HG02642 (cell line): Measurements from ENCODE around the gene TRMU.

Source experiments
- ATAC-seq: cut with Tn5 transposase; IDR thresholded peaks from one replicate; pipeline ENCODE4 v1.9.1; 2021; ENCODE audit warnings: mild to moderate bottlenecking; ENCODE audit not compliant: unreplicated experiment, poor library complexity

Gene TRMU, protein sequence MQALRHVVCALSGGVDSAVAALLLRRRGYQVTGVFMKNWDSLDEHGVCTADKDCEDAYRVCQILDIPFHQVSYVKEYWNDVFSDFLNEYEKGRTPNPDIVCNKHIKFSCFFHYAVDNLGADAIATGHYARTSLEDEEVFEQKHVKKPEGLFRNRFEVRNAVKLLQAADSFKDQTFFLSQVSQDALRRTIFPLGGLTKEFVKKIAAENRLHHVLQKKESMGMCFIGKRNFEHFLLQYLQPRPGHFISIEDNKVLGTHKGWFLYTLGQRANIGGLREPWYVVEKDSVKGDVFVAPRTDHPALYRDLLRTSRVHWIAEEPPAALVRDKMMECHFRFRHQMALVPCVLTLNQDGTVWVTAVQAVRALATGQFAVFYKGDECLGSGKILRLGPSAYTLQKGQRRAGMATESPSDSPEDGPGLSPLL

DNA sequence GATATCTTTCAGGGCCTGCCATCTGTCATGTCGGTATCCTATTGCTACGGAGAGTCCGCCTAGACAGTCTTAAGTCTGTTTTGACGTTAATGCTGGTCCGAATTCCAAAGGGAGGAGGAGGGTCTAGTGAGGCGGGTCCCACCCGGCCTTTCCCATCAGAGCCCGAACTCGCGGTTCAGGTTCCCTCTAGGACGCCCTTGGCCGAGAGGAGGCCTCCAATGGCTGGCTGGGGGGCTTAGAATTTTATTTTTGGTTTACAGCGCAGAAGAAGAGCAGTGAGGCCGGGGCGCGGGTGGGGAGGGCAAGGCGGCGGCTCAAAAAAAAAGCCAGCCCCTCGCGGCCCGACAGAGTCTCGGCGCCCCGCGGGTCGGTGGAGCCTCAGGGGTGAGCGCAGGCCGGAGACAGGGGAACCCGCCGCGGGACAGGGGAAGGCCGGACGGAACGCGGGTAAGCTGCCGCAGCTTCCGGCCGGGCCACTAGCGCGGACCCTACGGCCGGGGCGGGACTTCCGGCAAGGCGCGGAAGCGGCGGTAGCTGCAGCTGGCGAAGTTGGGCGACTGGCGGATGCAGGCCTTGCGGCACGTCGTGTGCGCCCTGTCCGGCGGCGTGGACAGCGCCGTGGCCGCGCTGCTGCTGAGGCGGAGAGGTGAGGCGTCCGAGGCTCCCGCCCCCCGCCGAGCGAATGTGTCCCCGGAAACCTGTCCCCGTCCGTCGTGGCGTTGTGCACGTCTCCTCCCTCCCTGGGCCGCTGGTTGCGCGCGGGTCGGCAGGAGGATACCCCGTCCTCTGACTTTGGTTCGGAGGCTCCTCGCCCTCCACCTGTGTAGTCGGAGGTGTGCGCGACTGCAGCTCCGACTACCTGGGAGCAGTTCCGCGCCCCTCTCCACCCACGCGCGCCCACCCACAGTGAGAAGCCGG lies at the start of gene TRMU:
TSS of gene TRMU (plus strand) at position 514 of the 918 bp plus-strand sequence. CDS start at position 565, 51 bp downstream.
- peak; percentile 91 for ATAC-seq

DNA sequence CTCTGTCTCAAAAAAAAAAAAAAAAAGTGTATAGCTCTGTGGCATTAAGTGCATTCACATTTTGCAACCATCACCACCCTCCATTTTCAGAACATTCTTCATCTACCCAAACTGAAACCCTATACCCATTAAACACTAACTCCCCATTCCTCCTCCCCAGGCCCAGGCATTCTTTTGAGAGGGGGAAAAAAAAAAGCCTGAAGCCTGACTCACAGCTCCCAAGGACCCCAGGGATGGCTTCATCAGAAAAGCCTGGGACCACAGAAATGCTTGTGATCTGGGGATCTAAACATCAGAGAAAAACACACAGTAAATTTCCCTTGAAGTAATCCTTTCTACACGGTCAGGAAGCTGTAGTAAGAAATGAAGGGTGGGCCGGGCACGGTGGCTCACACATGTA lies 49.5 kb upstream of the TRMU start:
- no peak for ATAC-seq

DNA sequence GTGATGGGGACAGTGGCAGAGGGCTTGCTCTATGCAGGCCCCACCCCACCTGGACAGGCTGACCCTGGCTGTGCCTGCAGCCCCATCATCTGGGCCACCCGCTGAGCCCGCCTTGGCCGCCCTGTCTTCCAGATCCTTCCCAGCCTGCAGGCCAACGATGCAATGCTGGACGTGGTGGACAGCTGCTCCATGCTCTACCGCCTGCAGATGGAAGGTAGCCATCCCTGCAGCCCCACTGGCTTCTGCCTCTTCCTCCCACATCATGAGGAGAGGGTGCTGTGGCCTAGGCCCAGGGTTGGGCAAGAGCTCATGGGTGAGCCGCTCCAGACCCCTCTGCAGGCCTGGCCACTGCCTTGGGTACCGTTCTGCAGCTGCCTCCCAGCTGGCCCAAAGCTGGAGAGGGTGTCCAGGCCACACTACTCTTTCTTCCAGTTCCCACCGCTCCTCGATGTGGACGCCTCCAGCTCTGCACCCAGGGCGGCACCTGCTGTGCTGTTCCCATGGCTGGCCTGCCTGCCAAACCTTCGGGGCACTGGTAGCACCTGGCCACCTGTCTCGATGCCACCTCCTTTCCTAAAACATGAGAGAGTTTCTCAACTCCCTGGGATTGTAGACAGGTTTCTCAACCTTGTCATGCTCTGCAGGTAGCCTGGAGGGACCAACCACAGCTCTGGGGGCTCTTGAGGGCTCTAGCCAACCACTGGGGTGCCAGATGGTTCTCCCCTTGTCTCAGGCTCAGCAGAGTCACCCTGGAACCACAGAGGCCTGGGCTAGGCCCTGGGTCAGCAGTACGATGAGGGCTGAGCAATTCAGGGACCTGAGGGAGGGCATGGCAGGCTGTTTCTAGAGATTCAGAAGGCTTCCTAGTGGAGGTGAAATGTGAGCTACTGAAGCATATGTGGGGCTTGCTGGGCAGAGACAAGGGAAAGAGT lies 48.3 kb upstream of the TRMU start:
- no peak for ATAC-seq

DNA sequence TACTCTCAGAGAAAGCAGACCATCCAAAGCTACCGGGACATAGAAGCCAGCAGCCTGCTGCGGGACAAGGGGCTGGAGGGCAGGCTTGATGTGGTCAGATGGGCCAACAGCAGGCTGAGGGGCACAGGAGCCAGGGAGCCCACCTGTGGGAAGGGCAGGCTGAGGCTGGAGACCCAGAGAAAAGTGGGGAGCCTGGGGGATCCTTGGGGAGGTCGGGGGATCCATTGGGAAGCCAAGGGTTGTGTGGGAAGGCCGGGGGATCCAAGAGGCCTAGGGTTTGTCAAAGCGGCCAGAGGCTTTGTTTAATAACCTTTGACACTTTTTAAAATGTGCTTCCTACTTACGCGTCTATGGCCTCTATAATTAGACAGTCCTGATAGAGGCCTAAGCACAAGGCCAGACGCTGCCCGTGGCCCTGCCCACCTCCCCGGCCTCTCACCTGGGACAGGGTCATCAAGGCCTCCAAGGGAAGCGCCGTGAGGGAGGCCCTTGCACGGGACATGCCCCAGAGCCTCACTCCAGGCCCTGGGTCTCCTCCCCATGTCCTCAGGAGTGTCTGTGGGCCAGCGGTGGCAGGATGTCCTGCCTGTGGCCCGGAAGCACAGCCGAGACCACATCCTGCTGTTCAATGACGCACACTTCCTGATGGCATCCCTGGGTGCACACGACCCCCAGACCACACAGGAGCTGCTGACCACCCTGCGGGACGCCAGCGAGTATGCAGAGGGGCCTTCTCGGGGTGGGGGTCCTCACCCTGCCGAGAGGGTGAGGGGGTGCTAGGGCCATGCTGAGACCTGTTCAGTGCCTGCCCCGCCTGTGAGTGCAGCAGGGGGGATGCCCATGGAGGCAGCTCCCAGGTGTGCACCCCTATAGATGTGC lies 47.4 kb upstream of the TRMU start:
- peak; percentile 71 for ATAC-seq

DNA sequence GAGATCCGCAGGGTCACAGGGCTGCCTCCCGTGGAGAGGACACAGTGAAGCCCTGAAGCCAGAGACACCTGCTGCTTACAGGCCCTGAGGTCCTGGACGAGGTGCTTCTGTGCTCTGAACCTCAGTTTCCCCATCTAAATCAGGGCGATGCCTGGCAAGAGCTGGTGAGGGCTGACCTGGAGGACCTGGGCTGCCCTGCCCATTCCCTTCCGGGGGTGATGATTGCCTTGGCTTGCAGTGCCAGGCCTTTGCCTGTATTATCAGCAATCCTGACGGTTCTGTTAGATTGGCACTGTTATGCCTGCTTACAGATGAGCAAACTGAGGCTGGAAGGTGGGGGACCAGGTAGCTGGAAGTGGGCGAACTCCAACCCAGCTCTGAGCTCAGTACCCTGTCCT lies 46.7 kb upstream of the TRMU start:
- peak; percentile 9 for ATAC-seq

DNA sequence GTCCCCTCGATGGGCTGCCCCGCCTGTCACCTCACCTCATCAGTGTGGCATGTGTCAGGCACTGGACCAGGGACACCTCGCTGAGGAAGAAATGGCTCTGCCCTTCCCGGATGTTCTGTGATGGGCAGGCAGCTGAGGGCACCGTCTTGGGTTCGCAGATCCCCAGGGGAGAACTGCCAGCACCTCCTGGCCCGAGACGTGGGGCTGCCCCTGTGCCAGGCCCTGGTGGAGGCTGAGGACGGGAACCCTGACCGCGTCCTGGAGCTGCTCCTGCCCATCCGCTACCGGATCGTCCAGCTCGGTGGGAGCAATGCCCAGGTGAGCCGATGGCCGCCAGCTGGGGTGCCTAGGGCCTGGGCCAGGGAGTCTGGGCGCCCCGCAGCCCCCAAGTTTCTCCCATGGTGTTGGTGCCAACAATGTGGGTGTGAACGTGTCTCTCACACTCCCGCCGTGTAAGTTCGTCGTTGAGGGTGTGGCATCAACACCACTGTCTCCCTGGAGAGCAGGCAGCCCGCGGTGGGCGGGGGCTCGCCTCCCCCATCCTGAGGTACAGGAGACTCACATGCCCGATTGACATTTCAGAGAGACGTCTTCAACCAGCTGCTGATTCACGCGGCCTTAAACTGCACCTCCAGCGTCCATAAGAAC lies 46.1 kb upstream of the TRMU start:
- no peak for ATAC-seq

DNA sequence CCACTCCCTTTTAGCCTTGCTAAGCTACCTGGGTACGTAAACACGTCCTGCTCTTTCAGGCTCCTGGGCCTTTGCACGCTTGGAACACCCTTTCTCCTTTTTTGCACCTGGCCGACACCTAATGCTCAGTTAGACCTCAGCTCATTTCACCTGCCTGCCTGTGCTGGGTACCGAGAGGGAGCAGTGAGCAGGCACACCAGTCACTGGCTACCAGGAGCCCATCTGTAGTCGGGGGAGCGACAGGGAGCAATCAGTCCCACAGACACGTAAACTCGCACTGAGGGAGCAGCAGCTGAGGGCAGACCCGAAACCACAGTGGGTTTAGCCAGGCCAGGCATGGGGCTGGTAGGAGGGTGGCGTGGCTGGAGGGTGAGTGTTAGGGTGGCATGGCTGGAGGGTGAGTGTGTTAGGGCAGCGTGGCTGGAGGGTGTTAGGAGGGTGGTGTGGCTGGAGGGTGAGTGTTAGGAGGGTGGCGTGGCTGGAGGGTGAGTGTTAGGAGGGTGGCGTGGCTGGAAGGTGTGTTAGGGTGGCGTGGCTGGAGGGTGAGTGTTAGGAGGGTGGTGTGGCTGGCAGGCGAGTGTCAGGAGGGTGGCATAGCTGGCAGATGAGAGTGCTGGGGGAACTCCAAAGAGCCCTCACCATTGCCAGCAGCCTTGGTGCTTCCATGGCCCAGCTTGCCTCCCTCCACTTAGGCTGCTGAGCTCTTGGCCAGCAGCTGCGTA lies 45.2 kb upstream of the TRMU start:
- ATAC-seq, result no peak

DNA sequence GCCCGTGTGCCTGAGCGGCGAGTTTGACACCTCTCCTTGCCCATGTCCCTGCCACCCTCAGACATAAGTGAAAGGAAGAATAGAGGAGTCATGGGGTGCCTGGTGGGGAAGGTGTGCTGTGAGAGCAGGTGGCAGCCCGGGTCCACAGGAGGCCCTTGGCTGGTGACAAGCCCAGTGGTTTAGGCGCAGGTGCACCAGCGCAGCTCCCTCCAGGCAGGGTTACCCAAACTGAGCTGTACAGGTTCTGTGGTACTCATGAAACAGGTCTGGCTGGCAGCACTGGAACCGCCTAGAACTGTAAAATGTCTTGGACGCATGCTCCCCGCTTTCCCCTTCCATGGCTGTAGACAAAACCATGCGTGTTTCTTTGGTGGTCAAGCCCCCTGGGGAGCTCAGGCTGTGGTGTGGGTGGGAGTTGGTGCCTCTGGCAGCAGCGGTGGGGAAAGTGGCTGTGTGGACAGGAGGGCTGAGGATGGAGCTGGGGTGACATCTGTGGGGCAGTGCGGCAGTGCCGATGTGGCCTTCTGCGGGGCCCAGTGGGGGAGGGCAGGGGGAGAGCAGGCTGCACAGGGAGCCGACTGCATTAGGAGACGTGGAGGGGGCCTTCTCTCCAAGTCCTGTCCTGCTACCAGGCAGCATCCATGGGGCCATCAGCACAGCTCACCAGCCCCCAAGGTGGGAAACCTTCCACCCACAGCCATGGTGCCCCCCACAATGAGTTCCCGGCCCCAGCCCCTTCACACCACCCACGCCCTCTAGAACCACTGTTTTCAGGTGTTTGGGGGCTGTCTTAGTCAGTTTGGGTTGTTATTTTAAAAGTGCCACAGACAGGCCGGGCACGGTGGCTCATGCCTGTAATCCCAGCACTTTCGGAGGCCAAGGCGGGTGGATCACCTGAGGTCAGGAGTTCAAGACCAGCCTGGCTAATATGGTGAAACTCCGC lies 44.4 kb upstream of the TRMU start:
- ATAC-seq, result no peak

DNA sequence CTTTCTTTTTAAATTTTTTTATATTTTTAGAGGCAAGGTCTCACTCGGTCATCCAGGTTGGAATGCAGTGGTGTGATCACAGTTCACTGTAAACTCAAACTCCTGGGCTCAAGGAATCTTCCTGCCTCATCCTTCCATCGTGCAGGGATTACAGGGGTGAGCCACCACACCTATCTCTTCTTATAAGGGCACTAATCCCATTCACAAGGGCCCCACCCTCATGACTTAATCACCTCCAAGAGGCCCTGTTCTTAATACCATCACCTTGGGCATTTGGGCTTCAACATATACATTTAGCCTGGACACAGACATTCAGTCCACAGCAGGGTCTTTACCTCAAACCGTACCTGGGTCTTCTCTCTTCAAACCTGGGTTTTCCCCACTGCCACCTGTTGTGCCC lies 43.3 kb upstream of the TRMU start:
- no peak for ATAC-seq

DNA sequence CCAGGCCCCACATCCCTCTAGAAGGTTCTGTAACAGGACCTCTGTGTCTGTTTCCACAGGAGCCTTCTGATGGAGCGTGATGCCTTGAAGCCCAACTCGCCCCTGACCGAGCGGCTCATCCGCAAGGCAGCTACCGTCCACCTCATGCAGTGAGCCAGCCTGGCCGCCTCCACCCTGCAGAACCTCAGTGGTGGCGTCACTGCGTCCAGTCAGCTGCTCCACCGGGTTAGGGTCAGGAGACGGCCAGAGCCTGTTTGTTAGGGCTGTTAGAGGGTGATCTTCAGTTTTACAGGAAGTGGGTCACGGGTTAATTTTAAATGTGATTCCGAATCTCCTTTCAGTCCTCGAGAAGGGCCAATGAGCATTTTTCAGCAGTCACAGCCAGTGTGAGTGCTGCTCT lies 42.8 kb upstream of the TRMU start:
- ATAC-seq, result no peak

DNA sequence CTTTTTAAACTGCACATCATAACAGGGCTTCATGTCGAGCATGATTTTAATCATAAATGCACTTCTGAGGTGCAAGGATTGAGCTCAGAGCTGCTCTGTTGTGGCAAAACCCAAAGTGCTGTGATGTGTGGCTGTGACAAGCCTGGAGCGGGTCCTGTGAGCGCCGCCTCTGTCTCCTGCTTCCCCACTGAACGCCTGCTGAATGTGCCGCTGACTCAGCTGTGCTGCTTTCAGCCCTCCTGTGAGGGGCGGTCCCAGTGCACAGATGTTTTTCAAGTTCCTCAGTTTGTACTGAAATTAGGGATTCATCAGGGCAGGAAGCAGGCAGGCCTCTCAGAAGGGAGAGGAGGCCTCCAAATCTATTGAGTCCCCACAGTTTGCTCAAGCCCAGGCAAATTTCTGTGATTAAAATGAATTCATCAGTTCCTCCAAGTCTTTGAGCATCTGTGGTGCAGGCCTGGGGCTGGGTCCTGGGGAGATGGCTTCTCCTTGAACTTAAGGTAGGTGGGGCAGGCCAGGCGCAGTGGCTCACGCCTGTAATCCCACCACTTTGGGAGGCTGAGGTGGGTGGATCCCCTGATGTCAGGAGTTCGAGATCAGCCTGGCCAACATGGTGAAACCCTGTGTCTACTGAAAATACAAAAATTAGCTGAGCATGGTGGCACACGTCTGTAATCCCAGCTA lies 41.8 kb upstream of the TRMU start:
- ATAC-seq, result no peak

DNA sequence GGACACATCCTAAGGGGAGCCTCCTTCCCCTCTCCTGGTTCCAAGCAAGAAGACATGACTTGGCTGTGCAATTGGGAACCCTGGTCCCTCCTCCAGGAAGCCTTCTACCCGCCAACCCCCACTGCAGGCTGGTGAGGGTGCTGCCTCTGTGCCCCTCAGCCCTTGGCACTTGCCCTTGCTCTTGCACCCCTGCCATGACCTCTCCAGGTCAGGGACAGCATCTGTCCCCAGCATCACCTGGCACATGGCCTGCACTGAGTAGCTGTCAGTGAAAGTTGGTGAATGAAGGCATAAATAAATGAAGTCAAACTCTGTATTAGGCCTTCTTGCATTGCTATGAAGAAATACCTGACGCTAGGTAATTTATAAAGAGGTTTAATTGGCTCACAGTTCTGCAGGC lies 40.7 kb upstream of the TRMU start:
- no peak for ATAC-seq

DNA sequence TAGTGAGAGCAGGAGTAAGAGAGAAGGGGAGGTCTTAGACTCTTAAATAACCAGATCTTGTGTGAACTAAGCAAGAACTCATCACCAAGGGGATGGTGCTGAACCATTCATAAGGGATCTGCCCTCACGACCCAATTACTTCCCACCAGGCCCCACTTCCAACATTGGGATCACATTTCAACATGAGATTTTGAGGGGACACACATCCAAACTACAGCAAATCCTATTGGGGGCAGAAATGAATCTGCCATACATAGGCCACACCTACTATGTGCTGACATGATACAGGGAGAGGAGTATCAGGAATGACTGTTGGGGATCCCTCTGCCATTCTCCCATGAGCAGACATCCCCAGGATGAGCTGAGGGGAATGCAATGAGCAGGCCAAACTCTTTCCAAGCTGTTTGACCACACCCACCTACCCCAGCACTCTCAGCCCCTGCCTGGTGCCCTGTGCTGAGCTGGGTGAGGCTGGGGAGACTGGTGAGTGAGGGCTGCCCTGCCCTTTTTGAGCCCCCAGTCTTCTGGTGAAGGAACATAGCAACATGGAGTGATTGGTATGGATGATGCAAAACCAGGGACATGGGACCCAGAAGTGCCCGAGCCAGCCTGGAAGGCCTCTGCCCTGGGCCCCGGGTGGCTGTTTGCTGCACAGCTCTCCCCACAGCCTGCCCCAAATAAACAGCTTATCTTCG lies 40.1 kb upstream of the TRMU start:
- no peak for ATAC-seq

DNA sequence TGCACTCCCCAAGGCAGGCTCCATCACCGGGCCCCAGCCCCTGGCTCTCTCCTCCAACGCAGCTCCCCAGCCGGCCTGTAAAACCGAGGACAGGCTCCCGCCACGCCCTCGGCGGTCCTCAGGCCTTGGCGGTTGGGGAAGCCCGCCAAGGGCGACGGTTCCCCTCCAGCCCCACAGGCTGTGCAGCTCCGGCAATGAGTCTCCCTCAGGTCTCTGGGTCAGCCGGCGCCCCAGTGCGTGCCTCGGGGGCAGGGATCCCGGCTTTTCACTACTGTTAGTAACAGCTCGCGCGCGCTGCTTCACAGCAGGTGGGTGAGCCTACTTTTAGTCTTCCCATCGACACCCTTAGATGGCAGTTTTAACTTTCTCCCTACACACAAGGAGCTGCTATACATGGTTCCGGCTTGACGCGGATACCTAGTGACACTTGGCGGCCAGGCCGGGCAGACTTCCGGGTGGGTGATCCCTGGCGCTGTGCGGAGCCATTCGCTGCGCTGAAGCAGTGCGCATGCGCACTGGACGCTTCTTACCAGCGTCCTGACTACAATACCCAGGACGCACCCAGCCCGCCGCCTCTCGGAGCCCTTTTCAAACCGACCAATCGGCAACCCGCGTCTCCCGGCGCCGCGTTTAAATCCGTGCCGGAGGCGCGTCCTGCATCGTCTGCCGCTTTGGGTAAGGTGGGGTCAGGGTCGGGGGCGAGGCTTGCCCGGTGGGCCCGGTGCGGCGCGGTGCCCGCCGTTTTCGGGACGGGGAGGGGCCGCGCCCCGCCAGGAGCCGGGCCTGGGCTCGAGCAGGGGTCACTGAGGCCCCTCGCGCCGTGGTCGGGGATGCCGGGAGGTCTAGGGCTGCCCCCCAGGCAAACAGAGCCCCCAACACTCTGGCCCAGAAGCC lies 39.0 kb upstream of the TRMU start, which contains the start of gene GTSE1:
TSS of gene GTSE1 (plus strand) at position 614 of the 894 bp plus-strand sequence. CDS start 531 bp downstream, outside the sequence.
- ATAC-seq, result peak; percentile 93
